ENCODE measurements around the gene NFASC.

DNA sequence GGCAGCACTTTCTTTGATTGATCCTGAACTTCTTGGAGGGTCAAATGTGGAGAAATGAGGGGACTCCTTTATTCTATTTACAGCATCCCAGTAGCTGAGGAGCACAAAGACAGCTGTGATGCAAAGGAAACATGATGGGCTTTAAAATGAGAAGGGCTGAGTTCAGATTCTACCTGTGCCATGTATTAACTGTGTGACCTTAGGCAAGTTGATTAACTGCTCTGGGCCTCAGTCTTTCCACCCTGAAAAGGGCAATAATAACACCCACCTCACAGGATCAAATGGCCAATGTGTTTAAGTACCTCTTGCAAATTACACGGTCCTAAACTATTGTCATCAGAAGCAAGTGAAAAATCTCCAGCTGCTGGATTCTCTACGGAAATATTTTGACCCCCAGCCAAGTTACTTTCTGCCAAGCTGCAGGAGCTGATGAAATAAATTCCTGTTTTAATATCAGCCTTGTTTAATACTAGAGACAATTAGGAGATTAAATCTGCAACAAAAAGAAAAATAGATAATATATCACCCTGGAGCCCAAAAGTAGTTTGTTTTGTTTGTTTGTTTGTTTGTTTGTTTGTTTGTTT is 197.9 kb downstream of the NFASC start:
- TF ChIP-seq POLR2A (IDR thresholded peaks at IDR 0.05; ENCODE audit: low read depth, low read length): no peak
- no peak for TF ChIP-seq POLR2AphosphoS5 (IDR thresholded peaks at IDR 0.05; ENCODE audit: low read depth, low read length)
